Measurements from ENCODE around the gene MRPL1. TPM values are rescaled to one million over a fixed set of nuclear protein-coding genes. Genes with fewer than 3 reads are reported as not detected.
"Not testable (repeated sequence)": the region's sequence is repeated elsewhere in the genome, so short reads cannot be mapped to it uniquely, and the experiment has no call there.

The MRPL1 gene
- total and polyA plus RNA-seq, 10 donors = 14.4 to 53.7 (median 26.6) TPM

GRCh38 chr4:77931452-77932135 is 69.0 kb downstream of the MRPL1 start:
- TF ChIP-seq POLR2AphosphoS5 (IDR thresholded peaks at IDR 0.05) (no peak), CTCF (IDR thresholded peaks at IDR 0.05 in 8 of 11, conservative IDR thresholded peaks at IDR 0.05 in 3 of 11) (no peak)
- 83 to 87% (median 85%) methylated on average over 9 of the region's 9 CpGs for WGBS, 5 donors
- DNase-seq = no peak
- no peak overlapping the region for H3K4me3 ChIP-seq
- no peaks in the 10 kb centered on the region for H3K9me3 ChIP-seq
- no peaks in the 10 kb centered on the region for H3K27me3 ChIP-seq (replicated peaks in 1 of 7)
- H3K27ac ChIP-seq = no peak overlapping the region
- H3K4me1 ChIP-seq = no peaks in the 10 kb centered on the region
- intact Hi-C loops (cut with DNase I; ENCODE audit: low total_unique reads) = no loop called here
- peaks cover 0 to 59% (median 8%) of the 10 kb centered on the region in 6 donors for H3K36me3 ChIP-seq

GRCh38 chr4:77938560-77938959 is 75.9 kb downstream of the MRPL1 start:
- WGBS, 5 donors = 94 to 100% (median 97%) methylated on average over 1 of the region's 1 CpG
- no peak for TF ChIP-seq POLR2AphosphoS5 (IDR thresholded peaks at IDR 0.05)
- no peak for TF ChIP-seq CTCF (IDR thresholded peaks at IDR 0.05 in 8 of 11, conservative IDR thresholded peaks at IDR 0.05 in 3 of 11)
- TF ChIP-seq POLR2A (IDR thresholded peaks at IDR 0.05) = no peak
- peaks cover 0 to 21% (median 11%) of the 10 kb centered on the region in 8 donors for H3K9me3 ChIP-seq

GRCh38 chr4:77945929-77946328 is 83.3 kb downstream of the MRPL1 start:
- H3K4me3 ChIP-seq = not testable (repeated sequence)
- WGBS, 5 donors = 92 to 98% (median 97%) methylated on average over 10 of the region's 10 CpGs

More at GRCh38 chr4:77938560-77938959, 75.9 kb downstream of the MRPL1 start:
- intact Hi-C loops (cut with DNase I; ENCODE audit: low total_unique reads) = no loop called here
- no peak overlapping the region for H3K4me3 ChIP-seq
- H3K36me3 ChIP-seq = peaks cover 0 to 71% (median 7%) of the 10 kb centered on the region in 6 donors
- H3K27me3 ChIP-seq (replicated peaks in 1 of 7) = no peaks in the 10 kb centered on the region
- no peaks in the 10 kb centered on the region for H3K4me1 ChIP-seq
- H3K27ac ChIP-seq = no peak overlapping the region
- DNase-seq = no peak

GRCh38 chr4:77950203-77950602 is 87.6 kb downstream of the MRPL1 start:
- H3K4me3 ChIP-seq = no peak overlapping the region
- TF ChIP-seq CTCF (IDR thresholded peaks at IDR 0.05 in 8 of 11, conservative IDR thresholded peaks at IDR 0.05 in 3 of 11) = no peak
- no peak for TF ChIP-seq POLR2A (IDR thresholded peaks at IDR 0.05)
- no peak for TF ChIP-seq POLR2AphosphoS5 (IDR thresholded peaks at IDR 0.05)
- no peak overlapping the region for H3K27ac ChIP-seq
- no peak for DNase-seq
- peaks cover 0 to 72% (median 22%) of the 10 kb centered on the region in 6 donors for H3K36me3 ChIP-seq
- 94 to 100% (median 97%) methylated on average over 1 of the region's 1 CpG for WGBS, 5 donors
- no peaks in the 10 kb centered on the region for H3K4me1 ChIP-seq
- intact Hi-C loops (cut with DNase I; ENCODE audit: low total_unique reads) = no loop called here
- no peaks in the 10 kb centered on the region for H3K27me3 ChIP-seq (replicated peaks in 1 of 7)
- H3K9me3 ChIP-seq = peaks cover 0 to 12% (median 8%) of the 10 kb centered on the region in 8 donors

More at GRCh38 chr4:77945929-77946328, 83.3 kb downstream of the MRPL1 start:
- H3K4me1 ChIP-seq; intact Hi-C loops (cut with DNase I; ENCODE audit: low total_unique reads); DNase-seq; H3K27ac ChIP-seq; H3K27me3 ChIP-seq (replicated peaks in 1 of 7): not testable (repeated sequence)
- Histone ChIP-seq H3K9me3 (peaks cover 0 to 22% (median 17%) of the 10 kb centered on the region in 8 donors), H3K36me3 (peaks cover 0 to 56% (median 13%) of the 10 kb centered on the region in 6 donors)
